ELR (cell line): ENCODE results near the gene EEF2K.
A peak's percentile ranks its signal among the peaks of the same experiment; 100 is the strongest.

ENCODE experiments used
- DNase-seq: peaks from one replicate; pipeline ENCODE4 v3.0.0-alpha.2; 2015; ENCODE audit warnings: low read depth

Gene EEF2K

DNA sequence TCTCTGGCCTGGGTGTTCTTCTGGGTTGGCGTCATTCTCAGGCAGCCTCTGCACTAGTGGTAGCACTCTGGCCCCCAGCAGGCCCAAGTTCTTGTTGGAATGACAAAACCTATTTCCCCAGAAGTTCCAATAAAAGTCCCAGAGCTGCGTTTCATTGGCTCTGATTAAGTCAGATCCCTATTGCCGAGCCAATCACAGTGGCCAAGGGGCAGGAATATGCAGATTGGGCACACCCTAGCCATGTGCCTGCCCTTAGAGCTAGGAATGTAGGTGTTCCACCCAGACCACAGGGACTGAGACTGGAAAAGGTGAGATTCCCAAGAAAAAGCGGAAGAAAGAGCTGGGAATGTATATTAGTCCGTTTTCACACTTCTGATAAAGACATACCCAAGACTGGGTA, 46.2 kb downstream of the EEF2K start:
- DNase-seq, result no peak

- DNase-seq, result no peak
Measured at GRCh38 chr16:22253272-22253671, 47.2 kb downstream of the EEF2K start.

DNA sequence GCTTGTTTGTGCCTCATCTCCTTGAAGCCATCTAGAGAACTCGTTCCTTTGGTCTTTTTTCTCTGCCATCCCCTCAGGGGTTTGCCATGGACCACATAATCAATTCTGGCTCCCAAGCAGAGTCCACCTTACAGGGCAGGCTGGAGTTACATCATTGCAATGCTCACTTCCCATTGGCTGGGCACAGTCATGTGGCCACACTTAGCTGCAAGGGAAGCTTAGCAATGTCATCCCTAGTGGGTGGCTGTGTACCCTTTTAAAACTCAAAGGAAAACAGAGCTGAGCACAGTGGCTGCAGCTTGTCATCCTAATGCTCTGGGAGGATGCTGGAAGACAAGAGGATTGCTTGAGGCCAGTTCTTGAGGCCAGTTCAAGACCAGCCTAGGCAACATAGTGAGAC, 49.3 kb downstream of the EEF2K start:
- no peak for DNase-seq

GRCh38 chr16:22257440-22257839, 51.4 kb downstream of the EEF2K start:
- no peak for DNase-seq

DNA sequence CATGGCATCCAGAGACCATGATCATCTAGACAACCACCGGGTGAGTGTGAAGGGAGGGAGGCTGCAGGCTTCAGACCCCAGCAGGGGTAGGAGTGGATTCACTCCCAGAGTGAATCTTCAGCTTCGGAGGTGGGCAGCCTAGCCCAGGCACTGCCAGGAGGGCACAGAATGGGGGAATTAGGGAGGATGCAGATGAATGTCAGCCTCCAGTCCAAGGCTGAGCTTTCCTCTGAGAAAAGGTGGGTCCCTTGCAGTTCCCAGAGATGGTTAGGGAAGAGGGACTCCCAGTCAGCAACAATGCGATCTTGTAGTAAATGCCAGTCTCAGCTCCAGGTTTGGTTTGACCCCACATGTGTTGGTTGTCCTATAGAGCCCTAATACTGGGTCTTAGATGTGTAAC, 54.4 kb downstream of the EEF2K start:
- no peak for DNase-seq

DNA sequence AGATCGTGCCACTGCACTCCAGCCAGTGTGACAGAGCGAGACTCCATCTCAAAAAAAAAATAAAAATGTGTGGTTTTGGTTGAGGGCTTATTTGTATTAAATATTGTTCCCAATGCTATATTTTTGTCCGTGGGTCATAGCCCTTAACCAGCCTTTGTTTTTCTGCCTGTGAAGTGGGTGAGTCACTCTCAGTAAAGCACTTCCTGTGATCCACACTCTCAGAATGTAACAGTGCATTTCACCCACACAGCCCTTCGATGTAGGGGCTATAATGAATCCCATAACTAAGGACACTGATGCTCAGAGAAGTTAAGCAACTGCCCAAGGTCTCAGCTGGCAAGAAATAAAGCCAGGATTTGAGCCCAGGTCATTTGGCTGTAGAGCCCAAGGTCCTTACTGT, 56.4 kb downstream of the EEF2K start:
- DNase-seq, result peak; percentile 55

DNA sequence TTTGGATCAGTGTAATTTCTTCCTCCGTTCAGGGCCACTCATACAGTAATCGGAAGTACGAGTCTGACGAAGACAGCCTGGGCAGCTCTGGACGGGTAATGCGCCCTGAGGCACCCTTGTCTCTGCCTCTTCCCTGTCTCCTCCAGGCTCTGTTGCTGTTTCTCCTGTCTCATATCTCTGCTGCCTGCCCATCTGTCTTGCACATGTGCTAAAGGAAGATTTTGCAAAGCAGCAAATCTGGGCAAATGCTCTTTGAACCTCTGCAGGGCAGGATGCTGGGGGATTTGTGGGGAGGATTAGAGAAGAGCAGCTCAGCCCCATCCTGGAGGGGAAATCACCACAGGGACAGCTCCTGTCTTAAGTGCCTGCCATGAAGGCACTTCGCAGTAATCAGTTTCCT, 58.7 kb downstream of the EEF2K start:
- DNase-seq, result peak; percentile 23

GRCh38 chr16:22265351-22265750, 59.3 kb downstream of the EEF2K start:
- DNase-seq, result no peak

- DNase-seq, result no peak
Measured at GRCh38 chr16:22266546-22266945, 60.5 kb downstream of the EEF2K start.

- no peak for DNase-seq
Measured at GRCh38 chr16:22267764-22268163, 61.7 kb downstream of the EEF2K start.

DNA sequence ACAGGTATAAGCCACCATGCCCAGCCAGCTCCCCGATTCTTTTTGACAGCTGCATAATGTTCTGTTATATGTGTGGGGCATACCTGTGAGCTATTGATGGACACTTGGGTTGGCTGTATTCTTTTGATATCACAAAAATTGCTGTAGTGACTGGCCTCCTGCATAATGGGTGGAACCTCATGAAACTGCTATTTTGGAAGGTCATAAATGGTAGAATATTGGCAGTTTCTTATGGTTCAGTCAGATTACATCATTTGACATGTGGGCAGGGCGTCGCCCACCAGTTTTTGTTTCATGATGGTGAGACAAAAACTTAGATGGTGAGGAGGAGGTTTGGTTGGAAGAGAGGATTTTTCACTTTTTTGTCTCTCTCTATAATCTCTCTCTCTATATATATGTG, 64.4 kb downstream of the EEF2K start:
- no peak for DNase-seq

DNA sequence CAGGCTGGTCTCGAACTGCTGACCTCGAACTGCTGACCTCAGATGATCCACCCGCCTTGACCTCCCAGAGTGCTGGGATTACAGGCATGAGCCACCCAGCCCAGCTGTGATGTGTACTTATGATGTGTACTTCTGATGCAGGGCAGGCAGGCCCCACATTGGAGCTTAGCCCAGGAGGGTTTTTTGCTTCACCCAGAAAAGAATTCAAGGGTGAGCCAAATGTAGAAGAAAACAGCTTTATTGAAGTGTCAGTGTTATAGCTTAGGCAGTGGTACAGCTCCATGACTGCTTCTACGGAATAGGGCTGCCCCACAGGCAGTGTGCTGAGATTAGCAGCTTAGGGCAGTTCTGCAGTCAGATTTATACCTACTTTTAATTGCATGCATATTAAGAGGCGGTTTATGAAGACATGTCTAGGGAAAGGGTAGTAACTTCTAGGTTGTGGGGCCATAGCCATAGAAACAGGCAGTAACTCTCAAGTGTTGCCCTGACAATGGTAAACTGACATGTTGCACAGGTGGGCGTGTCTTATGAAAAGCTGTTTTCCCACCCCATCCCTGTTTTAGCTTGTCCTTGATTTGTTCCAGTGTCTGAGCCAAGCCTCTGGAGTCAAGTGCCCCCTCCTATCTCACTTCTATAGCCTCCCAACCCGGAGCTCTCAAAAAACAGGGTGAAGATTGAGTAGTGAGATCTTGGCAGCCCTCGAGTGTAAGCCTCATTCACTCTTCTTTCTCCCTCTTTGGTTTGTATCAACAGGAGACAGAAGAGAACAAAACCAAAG, 67.0 kb downstream of the EEF2K start:
- no peak for DNase-seq

DNA sequence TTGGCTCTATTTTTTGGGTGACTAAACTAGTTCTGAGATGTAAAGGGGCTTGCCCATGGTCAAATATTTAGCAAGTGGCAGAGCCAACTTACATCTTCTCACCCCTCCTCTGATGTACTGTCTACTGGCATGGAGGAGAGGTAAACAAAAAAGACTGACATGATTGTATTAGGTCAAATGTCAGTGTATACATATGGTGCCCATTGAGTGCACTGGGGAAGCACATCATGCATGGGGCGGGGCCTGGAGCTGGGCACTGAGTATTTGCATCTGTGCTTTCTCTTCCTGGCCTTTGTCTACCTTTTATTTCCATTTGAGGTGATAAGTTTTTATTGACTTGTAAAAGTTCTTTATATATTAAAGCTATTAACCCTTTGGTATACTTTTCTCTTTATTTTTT, 68.8 kb downstream of the EEF2K start:
- DNase-seq, result no peak

- no peak for DNase-seq
Measured at GRCh38 chr16:22278441-22279230, 72.6 kb downstream of the EEF2K start.

DNA sequence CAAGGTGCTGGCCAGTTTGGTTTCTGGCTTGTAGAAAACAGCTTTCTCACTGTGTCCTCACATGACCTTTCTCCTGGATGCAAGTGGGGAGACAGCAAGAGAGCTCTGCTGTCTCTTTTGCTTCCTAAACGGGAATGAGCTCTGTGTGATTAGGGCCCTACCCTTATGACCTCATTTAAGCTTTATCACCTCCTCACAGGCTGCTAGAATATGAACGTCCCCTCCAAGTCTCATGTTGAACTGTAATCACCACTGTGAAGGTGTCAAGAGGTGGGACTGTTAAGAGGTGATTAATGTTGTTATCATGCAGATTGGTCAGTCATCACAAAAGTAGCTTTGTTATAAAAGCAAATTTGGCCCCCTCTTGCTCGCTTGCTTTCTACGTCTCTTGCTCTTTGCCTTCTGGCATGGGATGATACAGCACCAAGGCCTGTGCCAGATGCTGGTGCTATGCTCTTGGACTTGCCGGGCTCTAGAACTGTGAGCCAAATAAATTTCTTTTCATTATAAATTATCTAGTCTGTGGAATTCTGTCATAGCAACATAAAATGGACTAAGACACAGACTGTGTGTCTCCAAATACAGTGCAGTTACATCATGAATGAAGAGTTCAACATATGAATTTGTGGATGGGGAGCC, 76.3 kb downstream of the EEF2K start:
- no peak for DNase-seq

DNA sequence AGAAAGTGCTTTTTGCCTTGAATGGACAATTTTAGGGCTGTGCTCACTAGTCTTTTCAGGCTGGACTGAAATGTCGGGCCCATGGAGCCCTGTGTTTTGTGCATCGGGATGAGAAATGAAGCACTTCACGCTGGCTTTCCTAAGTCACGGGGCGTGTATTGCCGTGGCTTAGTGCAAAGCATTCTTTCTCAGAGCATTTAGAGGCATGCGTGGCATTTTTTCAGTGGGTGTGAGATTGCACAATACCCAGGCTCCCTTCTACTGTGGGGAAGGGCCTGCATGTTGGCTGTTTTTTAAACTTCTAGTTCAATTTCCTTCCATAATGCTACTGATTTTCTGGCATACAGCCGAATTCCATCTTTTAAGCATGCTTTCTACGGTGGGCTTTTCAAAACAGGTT, 78.6 kb downstream of the EEF2K start:
- DNase-seq, result no peak

DNA sequence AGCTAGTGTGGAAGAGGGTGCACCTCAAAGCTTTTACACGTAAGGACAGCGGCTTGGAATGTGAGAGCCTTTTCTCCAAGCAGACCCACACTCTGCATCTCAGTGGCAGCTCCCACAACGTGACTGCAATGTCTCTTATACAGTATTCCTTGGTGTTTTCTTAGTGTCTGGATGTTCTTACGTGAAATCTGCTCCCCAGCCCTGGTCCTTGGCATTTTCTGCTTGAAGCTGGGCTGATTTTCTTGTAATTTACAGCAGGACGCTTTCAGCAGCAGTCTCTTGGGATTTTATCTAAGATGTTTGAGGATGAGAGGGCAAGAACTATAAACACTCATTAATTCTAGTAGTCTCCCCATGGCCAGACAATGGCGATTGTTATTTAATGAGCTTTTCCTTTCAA, 79.0 kb downstream of the EEF2K start:
- no peak for DNase-seq

DNA sequence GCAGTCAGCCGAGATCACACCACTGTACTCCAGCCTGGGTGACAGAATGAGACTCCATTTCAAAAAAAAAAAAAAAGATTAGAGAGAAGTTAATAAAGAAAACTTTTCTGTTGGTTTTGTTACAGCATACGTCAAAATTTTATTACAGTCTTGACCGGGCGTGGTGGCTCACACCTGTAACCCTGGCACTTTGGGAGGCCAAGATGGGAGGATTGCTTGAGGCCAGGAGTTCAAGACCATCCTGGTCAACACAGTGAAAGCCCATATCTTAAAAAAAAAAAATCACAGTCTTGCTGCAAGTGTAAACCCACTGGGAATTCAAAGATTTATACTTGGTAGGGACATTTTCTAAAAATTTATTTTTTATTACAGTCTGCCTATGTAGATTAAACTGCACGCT, 84.9 kb downstream of the EEF2K start:
- DNase-seq, result no peak

DNA sequence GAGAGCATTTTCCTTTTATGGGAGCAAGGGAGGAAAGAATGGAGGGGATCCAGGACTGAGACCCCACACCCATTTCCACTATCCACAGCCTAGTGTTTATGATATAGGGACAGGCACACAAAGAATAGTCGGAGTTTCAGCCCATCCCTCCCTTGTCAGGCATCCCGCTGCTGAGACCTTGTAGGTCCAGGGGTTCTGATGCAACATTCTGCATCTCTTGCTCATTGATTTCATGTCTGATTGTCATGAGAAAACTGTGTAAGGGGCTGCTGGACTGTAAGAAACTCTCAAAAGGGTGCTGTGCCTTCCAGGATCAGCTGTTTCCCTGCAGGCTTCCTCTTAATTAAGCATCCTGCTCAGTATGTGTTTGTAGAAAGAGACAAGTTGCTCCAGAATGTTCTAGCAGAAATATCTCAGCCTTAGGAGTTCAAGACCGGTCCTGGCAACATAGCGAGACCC, 85.8 kb downstream of the EEF2K start:
- no peak for DNase-seq

DNA sequence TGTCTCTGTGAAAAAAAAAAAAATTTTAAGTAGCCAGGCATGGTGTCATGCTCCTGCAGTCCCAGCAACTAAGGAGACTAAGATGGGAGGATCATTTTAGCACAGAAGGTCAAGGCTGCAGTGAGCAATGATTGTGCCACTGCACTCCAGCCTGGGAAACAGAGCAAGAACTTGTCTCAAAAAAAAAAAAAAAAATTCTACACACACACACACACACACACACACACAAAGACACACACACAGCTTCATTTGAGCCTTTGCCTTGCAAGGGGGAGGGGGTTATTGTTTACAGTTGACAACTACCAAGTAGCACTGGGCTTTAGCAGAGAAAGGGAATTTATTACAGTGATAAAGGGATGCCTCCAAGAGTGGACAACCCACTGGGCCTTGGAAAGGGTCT, 86.2 kb downstream of the EEF2K start:
- DNase-seq, result no peak

- DNase-seq, result no peak
Measured at GRCh38 chr16:22293137-22294106, 87.3 kb downstream of the EEF2K start.
